NCI-H2196 treated with DMSO at 0.1 percent for 48 hours (cell line): Measurements from ENCODE around the gene RC3H1.

Experiments
- DNase-seq: peaks from one replicate; lab custom pipeline; 2025; ENCODE audit not compliant: unreplicated experiment; lab: John Stamatoyannopoulos, UW

RC3H1 gene

GRCh38 chr1:173889885-173890284 lies 132.3 kb downstream of the RC3H1 start:
- no peak for DNase-seq

GRCh38 chr1:173888749-173889148 lies 133.4 kb downstream of the RC3H1 start:
- DNase-seq: no peak

GRCh38 chr1:173887627-173888026 lies 134.5 kb downstream of the RC3H1 start:
- no peak for DNase-seq

GRCh38 chr1:173886746-173887611 lies 135.2 kb downstream of the RC3H1 start:
- no peak for DNase-seq

- no peak for DNase-seq
These were observed 137.5 kb downstream of the RC3H1 start for GRCh38 chr1:173884701-173885100.
